ENCODE measurements around the gene LDLRAD3. TPM values are rescaled to one million over a fixed set of nuclear protein-coding genes. Genes with fewer than 3 reads are reported as not detected.

The LDLRAD3 gene
- total and polyA plus RNA-seq, 9 donors: 14.5 to 32.4 (median 17.2) TPM

- no peak for TF ChIP-seq EP300 (IDR thresholded peaks at IDR 0.05)
- TF ChIP-seq CTCF (IDR thresholded peaks at IDR 0.05): no peak
- no peak for TF ChIP-seq POLR2A (IDR thresholded peaks at IDR 0.05)
- no peaks in the 10 kb centered on the region for H3K9me3 ChIP-seq
- no peak for DNase-seq
- WGBS, 3 donors: 88 to 90% (median 88%) methylated on average over 5 of the region's 5 CpGs
- H3K27ac ChIP-seq: no peak overlapping the region
- no peaks in the 10 kb centered on the region for H3K36me3 ChIP-seq
- intact Hi-C loops (cut with DNase I): no loop called here
- H3K4me1 ChIP-seq (ENCODE audit: insufficient read depth): no peaks in the 10 kb centered on the region
- H3K4me3 ChIP-seq: no peak overlapping the region
- no peaks in the 10 kb centered on the region for H3K27me3 ChIP-seq
Observed at GRCh38 chr11:36271794-36272407, 328.0 kb downstream of the LDLRAD3 start.

DNA sequence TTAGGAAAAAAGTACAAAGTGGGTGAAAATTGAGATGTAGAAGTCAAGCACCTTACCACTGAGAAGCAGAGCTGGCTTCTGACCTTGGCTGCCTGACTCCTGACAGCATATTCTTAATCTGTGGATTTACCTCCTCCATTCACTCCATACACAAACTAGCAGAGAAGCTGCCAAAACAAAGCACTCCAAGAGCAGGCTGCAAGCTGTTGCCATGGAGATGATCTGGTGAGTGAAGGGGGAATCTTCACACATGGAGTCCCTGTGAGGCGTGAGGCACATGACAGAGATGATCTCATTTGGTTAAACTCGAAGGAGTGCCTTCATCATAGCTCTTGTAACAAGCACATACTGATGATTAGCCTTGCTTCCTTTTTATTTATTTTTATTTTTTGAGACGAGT lies 329.2 kb downstream of the LDLRAD3 start:
- H3K36me3 ChIP-seq: no peaks in the 10 kb centered on the region

DNA sequence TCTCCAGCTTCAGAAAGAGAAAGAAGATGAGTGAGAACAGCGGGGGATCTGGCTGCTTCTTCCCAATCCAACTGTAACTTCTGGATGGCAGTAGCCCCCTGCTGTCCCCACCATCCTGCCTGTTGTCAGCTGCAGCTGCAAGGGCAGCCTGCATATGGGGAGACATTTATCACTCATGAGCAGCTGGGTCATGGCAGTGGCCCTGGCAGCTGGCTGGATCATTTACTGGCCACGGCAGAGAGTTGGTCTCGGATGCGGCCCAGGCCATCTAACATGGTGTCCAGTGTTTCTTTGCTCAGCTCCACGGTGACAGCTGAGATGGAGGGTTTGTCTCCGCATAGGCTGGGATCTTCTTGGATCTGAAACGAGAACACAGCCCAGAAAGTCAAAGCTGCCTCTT lies 330.6 kb downstream of the LDLRAD3 start:
- Histone ChIP-seq H3K36me3 (no peaks in the 10 kb centered on the region), H3K4me3 (no peak overlapping the region)

More for the DNA sequence above, 329.2 kb downstream of the LDLRAD3 start:
- intact Hi-C loops (cut with DNase I): no loop called here
- DNase-seq: no peak
- H3K4me1 ChIP-seq (ENCODE audit: insufficient read depth): no peaks in the 10 kb centered on the region
- H3K27me3 ChIP-seq: no peaks in the 10 kb centered on the region
- no peak overlapping the region for H3K4me3 ChIP-seq
- TF ChIP-seq POLR2A (IDR thresholded peaks at IDR 0.05) (no peak), EP300 (IDR thresholded peaks at IDR 0.05) (no peak), CTCF (IDR thresholded peaks at IDR 0.05) (no peak)
- no peak overlapping the region for H3K27ac ChIP-seq
- WGBS, 3 donors: 84 to 90% (median 84%) methylated on average over 3 of the region's 3 CpGs
- no peaks in the 10 kb centered on the region for H3K9me3 ChIP-seq

DNA sequence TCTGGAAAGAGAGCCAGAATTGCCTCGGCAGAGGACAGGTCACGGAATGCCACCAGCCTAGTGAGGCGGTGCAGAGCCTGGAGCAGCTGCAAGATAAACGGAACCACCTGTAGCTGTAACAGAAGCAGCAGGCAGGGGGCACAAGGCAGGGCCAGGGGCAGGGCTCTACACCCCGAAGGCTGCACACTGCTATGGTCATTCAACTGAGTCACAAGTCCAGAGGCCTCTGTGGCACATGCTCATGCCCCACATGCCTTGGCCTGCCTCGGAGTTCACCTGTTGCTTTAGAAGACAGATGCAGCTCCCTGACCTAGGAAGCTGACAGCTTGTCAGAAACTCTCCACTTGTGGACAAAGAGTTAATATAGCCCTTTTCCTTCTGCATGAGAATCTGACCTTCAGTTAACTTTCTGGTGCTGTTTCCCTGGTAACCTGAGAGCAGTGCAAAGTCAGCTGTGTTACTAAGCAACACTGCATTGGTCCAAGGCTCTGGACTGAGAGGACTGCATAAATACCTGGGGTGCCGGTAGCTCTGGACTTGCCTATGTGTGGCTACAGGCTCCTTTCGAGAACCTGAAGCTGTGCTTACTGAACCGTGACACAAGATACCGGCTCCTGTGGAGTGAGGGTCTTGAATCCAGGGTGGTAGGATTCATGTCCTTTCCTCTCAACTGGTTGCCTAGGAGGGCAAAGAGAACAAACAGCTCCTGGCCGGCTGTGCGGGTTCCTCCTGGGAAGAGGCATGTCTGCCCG lies 334.8 kb downstream of the LDLRAD3 start:
- TF ChIP-seq EP300 (IDR thresholded peaks at IDR 0.05) (no peak), POLR2A (IDR thresholded peaks at IDR 0.05) (no peak), CTCF (IDR thresholded peaks at IDR 0.05) (no peak)
- Histone ChIP-seq H3K4me3 (no peak overlapping the region), H3K27ac (no peak overlapping the region), H3K36me3 (no peaks in the 10 kb centered on the region), H3K9me3 (no peaks in the 10 kb centered on the region), H3K27me3 (no peaks in the 10 kb centered on the region), H3K4me1 (ENCODE audit: insufficient read depth) (no peaks in the 10 kb centered on the region)
- intact Hi-C loops (cut with DNase I): no loop called here
- no peak for DNase-seq
- WGBS, 3 donors: 70 to 83% (median 75%) methylated on average over 13 of the region's 13 CpGs

More for the DNA sequence above, 330.6 kb downstream of the LDLRAD3 start:
- Histone ChIP-seq H3K4me1 (ENCODE audit: insufficient read depth) (no peaks in the 10 kb centered on the region), H3K9me3 (no peaks in the 10 kb centered on the region), H3K27ac (no peak overlapping the region), H3K27me3 (no peaks in the 10 kb centered on the region)
- TF ChIP-seq POLR2A (IDR thresholded peaks at IDR 0.05) (no peak), EP300 (IDR thresholded peaks at IDR 0.05) (no peak), CTCF (IDR thresholded peaks at IDR 0.05) (no peak)
- intact Hi-C loops (cut with DNase I): no loop called here
- no peak for DNase-seq
- WGBS, 3 donors: 86 to 93% (median 91%) methylated on average over 7 of the region's 7 CpGs

Data from ovary (tissue), 9 donors.